Measurements from ENCODE around the gene MPRIP. TPM values are rescaled to one million over a fixed set of nuclear protein-coding genes. Genes with fewer than 3 reads are reported as not detected.

The MPRIP gene
- total RNA-seq, 4 donors from 2014 or later = 65.7 to 168 (median 147) TPM

- H3K27me3 ChIP-seq = no peaks in the 10 kb centered on the region
- peaks cover 0 to 44% (median 0%) of the 10 kb centered on the region in 3 donors for H3K36me3 ChIP-seq
- H3K4me3 ChIP-seq = no peak overlapping the region
- intact Hi-C loops (cut with DNase I) = no loop called here
- H3K27ac ChIP-seq = no peak overlapping the region
- peaks cover 23 to 91% (median 32%) of the 10 kb centered on the region in 3 donors for H3K4me1 ChIP-seq
- no peak for TF ChIP-seq POLR2A (IDR thresholded peaks at IDR 0.05)
- TF ChIP-seq, protein P1, sequence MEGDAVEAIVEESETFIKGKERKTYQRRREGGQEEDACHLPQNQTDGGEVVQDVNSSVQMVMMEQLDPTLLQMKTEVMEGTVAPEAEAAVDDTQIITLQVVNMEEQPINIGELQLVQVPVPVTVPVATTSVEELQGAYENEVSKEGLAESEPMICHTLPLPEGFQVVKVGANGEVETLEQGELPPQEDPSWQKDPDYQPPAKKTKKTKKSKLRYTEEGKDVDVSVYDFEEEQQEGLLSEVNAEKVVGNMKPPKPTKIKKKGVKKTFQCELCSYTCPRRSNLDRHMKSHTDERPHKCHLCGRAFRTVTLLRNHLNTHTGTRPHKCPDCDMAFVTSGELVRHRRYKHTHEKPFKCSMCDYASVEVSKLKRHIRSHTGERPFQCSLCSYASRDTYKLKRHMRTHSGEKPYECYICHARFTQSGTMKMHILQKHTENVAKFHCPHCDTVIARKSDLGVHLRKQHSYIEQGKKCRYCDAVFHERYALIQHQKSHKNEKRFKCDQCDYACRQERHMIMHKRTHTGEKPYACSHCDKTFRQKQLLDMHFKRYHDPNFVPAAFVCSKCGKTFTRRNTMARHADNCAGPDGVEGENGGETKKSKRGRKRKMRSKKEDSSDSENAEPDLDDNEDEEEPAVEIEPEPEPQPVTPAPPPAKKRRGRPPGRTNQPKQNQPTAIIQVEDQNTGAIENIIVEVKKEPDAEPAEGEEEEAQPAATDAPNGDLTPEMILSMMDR (IDR thresholded peaks at IDR 0.05) = no peak
- H3K9me3 ChIP-seq = no peaks in the 10 kb centered on the region
- no peak for DNase-seq
- 76 to 86% methylated on average over 12 to 14 of the region's 14 CpGs for WGBS, 2 donors
Measured at GRCh38 chr17:17091856-17092756, 49.8 kb downstream of the MPRIP start.

GRCh38 chr17:17093764-17094163 is 51.5 kb downstream of the MPRIP start:
- Histone ChIP-seq H3K4me1 (peaks cover 25 to 91% (median 42%) of the 10 kb centered on the region in 3 donors), H3K4me3 (no peak overlapping the region), H3K27ac (peak overlapping the region in 3 of 4 donors; percentile 1 to 63 (median 4)), H3K27me3 (no peaks in the 10 kb centered on the region), H3K9me3 (no peaks in the 10 kb centered on the region), H3K36me3 (peaks cover 0 to 45% (median 0%) of the 10 kb centered on the region in 3 donors)
- intact Hi-C loops (cut with DNase I) = no loop called here
- DNase-seq = no peak
- TF ChIP-seq, protein P1 (IDR thresholded peaks at IDR 0.05) = no peak
- TF ChIP-seq POLR2A (IDR thresholded peaks at IDR 0.05) = no peak
- 68 to 81% methylated on average over 5 of the region's 5 CpGs for WGBS, 2 donors

DNA sequence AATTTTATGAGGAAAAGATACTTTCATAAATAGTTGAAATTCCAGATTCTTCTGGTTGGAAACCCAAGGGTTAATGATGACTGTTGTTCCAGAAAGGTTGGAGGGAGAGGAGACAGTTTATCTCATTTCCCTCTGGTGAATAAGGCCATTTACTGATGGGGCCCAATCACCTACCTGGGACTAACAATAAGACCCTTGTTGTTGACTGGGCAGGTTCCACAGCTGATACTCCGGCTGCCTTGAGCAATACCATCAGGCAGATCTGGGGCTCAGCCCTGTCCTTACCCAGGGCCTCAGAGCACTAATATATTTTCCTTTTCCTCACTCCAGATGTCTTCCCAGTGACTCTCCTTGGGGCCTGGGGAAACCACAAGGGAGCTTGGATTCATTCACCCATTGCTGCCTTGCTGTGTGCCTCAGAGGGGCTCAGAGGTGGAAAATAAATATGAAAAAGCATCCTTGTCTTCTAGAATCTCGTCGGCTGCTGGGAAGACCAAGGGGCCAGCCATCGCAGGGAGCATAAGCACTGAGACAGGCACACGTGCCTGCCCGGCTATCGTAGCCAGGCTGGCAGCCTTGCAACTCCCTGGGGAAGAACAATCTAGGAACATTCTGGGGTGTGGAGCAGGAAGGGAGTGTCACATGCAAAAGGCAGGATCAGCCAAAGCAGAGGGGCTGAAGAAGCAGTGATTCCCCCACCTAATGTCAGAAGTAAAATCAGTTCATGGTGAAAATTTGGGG is 54.4 kb downstream of the MPRIP start:
- no peaks in the 10 kb centered on the region for H3K9me3 ChIP-seq
- H3K27me3 ChIP-seq = no peaks in the 10 kb centered on the region
- no peak overlapping the region for H3K4me3 ChIP-seq
- no peak for DNase-seq
- H3K36me3 ChIP-seq = peaks cover 0 to 37% (median 0%) of the 10 kb centered on the region in 3 donors
- peak overlapping the region in 3 of 4 donors; percentile 49 to 77 (median 53) for H3K27ac ChIP-seq
- H3K4me1 ChIP-seq = peaks cover 11 to 88% (median 39%) of the 10 kb centered on the region in 3 donors
- intact Hi-C loops (cut with DNase I) = no loop called here
- no peak for TF ChIP-seq POLR2A (IDR thresholded peaks at IDR 0.05)
- TF ChIP-seq, protein P1 (IDR thresholded peaks at IDR 0.05) = no peak
- 67 to 86% methylated on average over 6 to 7 of the region's 7 CpGs for WGBS, 2 donors

DNA sequence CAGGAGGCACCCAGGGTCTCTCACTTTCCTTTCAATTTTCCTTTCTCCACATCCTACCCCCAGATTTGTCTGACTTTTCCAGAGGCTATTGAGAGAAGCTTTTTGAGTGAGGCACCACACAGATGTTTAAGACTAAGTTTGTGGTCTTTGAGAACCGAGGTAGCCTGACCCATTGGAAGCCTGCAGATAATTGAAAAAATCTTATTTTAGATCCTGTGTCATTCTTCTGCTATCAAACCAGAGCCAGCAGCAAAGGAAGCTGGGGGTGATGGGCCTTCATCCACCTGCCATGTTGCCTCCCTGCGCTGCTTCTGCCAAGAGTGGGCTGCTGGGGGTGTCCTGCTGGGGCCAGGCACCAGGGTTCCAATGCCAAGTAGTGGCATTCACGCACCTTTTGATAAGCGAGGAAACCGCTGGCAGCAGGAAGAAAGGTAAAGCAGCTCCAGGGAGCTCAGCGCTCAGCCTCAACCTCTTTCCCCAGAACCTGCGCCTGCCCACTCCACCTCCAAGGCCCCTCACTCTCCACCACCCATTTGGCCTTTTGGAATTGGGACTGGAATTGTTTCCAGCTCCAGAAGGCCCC is 55.6 kb downstream of the MPRIP start:
- WGBS, 2 donors = 93 to 95% methylated on average over 7 of the region's 7 CpGs
- peaks cover 0 to 48% (median 0%) of the 10 kb centered on the region in 3 donors for H3K36me3 ChIP-seq
- peaks cover 11 to 86% (median 38%) of the 10 kb centered on the region in 3 donors for H3K4me1 ChIP-seq
- DNase-seq = no peak
- no peaks in the 10 kb centered on the region for H3K27me3 ChIP-seq
- H3K9me3 ChIP-seq = no peaks in the 10 kb centered on the region
- peak overlapping the region; percentile 10 to 77 (median 68) for H3K27ac ChIP-seq
- no peak overlapping the region for H3K4me3 ChIP-seq
- intact Hi-C loops (cut with DNase I) = no loop called here
- TF ChIP-seq POLR2A (IDR thresholded peaks at IDR 0.05) = no peak
- TF ChIP-seq, protein P1 (IDR thresholded peaks at IDR 0.05) = no peak

All from esophagus squamous epithelium (tissue), 5 donors.